ENCODE results near the gene GPT2.
"Not testable (repeated sequence)": the region's sequence is repeated elsewhere in the genome, so short reads cannot be mapped to it uniquely, and the experiment has no call there.

The GPT2 gene

DNA sequence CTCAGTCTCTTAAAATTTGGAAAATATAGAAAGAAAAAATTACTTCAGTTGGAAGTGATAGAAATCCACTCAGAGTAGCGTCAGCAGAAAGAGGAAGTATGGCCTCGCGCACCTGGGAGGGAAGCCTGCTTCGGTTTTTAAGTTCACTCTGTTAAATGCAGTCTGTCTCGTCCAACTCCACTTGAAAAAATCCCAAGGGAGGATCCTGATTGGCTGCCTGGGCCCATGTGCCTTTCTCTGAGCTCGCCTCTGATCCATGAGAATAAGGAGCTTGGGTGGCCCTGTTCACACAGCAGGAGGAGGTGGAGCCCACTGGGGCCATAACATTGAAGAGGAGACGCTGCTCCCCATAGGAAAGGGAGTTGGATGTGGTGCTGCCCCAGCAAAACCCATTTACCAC is 48.6 kb downstream of the GPT2 start:
- no peaks in the 10 kb centered on the region for H3K27me3 ChIP-seq (ENCODE audit: control insufficient read depth, insufficient read depth, low read length)
- no peak overlapping the region for H3K9ac ChIP-seq (ENCODE audit: low read depth, low read length)
- no peak overlapping the region for H3K4me3 ChIP-seq (ENCODE audit: low read depth, low read length)
- H3K36me3 ChIP-seq (ENCODE audit: control insufficient read depth, insufficient read depth, low read length) = peaks cover 18% of the 10 kb centered on the region
- H3K9me3 ChIP-seq (ENCODE audit: control insufficient read depth, insufficient read depth, low read length) = no peaks in the 10 kb centered on the region
- no peaks in the 10 kb centered on the region for H3K4me1 ChIP-seq (ENCODE audit: control insufficient read depth, insufficient read depth, low read length)

DNA sequence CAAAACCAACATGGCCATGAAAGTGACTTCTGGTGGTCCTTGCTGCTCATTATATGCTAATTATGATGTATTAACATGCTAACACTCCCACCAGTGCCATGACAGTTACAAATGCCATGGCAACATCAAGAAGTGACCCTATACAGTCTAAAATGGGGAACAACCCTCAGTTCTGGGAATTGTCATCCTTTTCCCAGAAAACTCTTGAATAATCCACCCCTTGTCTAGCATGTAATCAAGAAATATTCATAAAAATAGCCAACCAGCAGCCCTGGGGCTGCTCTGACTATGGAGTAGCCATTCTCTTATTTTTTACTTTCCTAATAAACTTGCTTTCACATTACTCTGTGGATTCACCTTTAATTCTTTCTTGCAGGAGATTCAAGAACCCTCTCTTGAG is 53.4 kb downstream of the GPT2 start:
- no peaks in the 10 kb centered on the region for H3K36me3 ChIP-seq (ENCODE audit: control insufficient read depth, insufficient read depth, low read length)
- no peak overlapping the region for H3K4me3 ChIP-seq (ENCODE audit: low read depth, low read length)
- H3K9ac ChIP-seq (ENCODE audit: low read depth, low read length) = no peak overlapping the region
- H3K9me3 ChIP-seq (ENCODE audit: control insufficient read depth, insufficient read depth, low read length) = no peaks in the 10 kb centered on the region
- no peaks in the 10 kb centered on the region for H3K27me3 ChIP-seq (ENCODE audit: control insufficient read depth, insufficient read depth, low read length)
- no peaks in the 10 kb centered on the region for H3K4me1 ChIP-seq (ENCODE audit: control insufficient read depth, insufficient read depth, low read length)

DNA sequence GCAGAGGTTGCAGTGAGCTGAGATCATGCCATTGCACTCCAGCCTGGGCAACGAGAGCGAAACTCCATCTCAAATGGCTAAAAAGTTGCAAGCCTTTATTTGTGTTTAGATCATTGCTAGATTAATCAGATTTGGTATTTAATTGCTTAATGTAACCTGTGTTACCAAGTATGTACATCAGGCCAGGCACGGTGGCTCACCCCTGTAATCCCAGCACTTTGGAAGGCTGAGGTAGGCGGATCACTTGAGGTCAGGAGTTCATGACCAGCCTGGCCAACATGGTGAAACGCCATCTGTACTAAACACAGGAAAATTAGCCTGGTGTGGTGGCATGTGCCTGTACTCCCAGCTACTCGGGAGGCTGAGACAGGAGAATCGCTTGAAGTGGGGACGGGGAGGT is 60.6 kb downstream of the GPT2 start:
- H3K9me3 ChIP-seq (ENCODE audit: control insufficient read depth, insufficient read depth, low read length); H3K36me3 ChIP-seq (ENCODE audit: control insufficient read depth, insufficient read depth, low read length); H3K27me3 ChIP-seq (ENCODE audit: control insufficient read depth, insufficient read depth, low read length); H3K4me3 ChIP-seq (ENCODE audit: low read depth, low read length); H3K4me1 ChIP-seq (ENCODE audit: control insufficient read depth, insufficient read depth, low read length); H3K9ac ChIP-seq (ENCODE audit: low read depth, low read length): not testable (repeated sequence)

DNA sequence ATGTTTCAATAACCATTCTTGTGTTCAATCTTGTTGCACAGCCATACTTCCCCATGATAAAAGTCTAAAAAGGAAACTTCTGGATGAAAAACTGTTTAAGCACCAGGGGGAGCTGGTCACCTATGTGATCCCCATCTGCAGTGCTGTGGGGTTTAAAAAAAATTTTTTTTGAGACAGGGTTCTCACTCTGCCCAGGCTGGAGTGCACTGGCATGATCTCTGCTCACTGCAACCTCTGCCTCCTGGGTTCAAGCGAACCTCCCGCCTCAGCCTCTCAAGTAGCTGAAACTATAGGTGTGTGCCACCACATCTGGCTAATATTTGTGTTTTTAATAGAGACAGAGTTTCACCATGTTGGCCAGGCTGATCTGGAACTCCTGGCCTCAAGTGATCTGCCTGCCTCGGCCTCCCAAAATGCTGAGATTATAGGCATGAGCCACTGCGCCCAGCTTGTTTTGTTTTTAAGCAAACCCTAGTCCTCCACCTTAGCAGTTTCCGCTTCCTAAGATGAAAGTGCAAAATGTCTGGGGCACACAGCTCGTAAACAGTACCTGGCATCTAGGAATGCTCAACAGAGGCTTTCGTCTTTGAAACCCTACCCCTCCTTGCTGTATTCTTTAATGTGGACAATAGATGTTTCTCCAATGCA is 63.9 kb downstream of the GPT2 start:
- H3K4me3 ChIP-seq (ENCODE audit: low read depth, low read length) = no peak overlapping the region
- H3K36me3 ChIP-seq (ENCODE audit: control insufficient read depth, insufficient read depth, low read length) = no peaks in the 10 kb centered on the region
- H3K27me3 ChIP-seq (ENCODE audit: control insufficient read depth, insufficient read depth, low read length) = no peaks in the 10 kb centered on the region
- peaks cover 2% of the 10 kb centered on the region for H3K4me1 ChIP-seq (ENCODE audit: control insufficient read depth, insufficient read depth, low read length)
- no peak overlapping the region for H3K9ac ChIP-seq (ENCODE audit: low read depth, low read length)
- H3K9me3 ChIP-seq (ENCODE audit: control insufficient read depth, insufficient read depth, low read length) = no peaks in the 10 kb centered on the region

DNA sequence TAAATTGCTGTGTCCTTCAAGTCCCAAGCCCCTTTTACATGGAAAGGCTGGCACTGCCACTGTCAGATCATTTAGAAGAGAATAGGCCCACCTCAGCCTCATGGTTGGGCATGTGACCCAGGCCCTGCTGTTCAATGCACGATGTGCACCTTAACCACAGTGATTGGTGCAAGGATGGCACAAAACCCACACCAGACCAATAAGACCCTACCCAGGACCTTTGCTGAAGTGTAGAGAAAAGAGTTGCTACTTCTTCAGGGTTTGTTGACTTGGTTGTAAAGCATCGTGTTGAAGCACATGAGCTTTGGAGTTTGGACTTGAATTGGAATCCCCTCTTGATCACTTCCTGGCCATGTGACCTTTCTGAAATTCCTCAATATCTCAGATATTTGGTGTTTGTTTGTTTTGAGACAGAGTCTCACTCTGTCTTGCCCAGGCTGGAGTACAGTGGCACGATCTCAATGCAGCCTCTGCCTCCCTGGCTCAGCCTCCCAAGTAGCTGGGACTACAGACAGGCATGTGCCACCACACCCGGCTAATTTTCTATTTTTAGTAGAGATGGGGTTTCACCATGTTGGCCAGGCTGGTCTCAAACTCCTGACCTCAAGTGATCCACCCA is 64.5 kb downstream of the GPT2 start:
- H3K4me1 ChIP-seq (ENCODE audit: control insufficient read depth, insufficient read depth, low read length) = no peaks in the 10 kb centered on the region
- no peaks in the 10 kb centered on the region for H3K27me3 ChIP-seq (ENCODE audit: control insufficient read depth, insufficient read depth, low read length)
- no peak overlapping the region for H3K4me3 ChIP-seq (ENCODE audit: low read depth, low read length)
- no peaks in the 10 kb centered on the region for H3K9me3 ChIP-seq (ENCODE audit: control insufficient read depth, insufficient read depth, low read length)
- no peak overlapping the region for H3K9ac ChIP-seq (ENCODE audit: low read depth, low read length)
- no peaks in the 10 kb centered on the region for H3K36me3 ChIP-seq (ENCODE audit: control insufficient read depth, insufficient read depth, low read length)

DNA sequence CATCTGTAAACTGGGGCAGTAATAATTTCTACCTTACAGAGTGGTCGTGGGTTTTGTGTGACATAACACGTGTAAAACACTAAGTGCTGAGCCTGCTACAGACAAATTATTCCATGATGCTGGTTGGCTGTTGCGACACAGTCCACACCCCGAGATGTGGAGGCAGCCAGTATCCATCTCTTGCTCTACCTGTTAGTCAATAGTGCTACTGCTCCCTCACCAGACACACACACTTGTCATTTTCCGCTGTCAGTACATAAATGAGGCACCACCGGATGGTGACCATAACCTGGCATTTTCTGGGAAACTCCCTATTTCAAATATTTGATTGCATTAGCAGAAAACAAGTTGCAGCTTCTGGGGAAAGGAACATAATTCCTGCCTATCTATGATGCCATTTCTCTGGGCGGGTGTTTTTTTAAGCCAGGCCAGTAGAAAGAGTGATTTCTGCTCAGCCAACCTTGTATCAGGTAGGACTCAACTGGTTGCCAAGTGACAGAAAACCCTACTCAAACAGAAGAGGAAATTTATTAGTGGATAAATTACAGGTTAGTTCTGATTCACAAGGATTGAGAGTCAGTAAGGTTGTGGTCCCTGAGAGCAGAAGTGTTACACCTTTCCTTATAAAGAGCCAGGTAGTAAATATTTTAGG is 65.2 kb downstream of the GPT2 start:
- Histone ChIP-seq H3K9ac (ENCODE audit: low read depth, low read length) (no peak overlapping the region), H3K9me3 (ENCODE audit: control insufficient read depth, insufficient read depth, low read length) (no peaks in the 10 kb centered on the region), H3K4me3 (ENCODE audit: low read depth, low read length) (no peak overlapping the region), H3K27me3 (ENCODE audit: control insufficient read depth, insufficient read depth, low read length) (no peaks in the 10 kb centered on the region), H3K36me3 (ENCODE audit: control insufficient read depth, insufficient read depth, low read length) (peaks cover under 1% of the 10 kb centered on the region), H3K4me1 (ENCODE audit: control insufficient read depth, insufficient read depth, low read length) (no peaks in the 10 kb centered on the region)

DNA sequence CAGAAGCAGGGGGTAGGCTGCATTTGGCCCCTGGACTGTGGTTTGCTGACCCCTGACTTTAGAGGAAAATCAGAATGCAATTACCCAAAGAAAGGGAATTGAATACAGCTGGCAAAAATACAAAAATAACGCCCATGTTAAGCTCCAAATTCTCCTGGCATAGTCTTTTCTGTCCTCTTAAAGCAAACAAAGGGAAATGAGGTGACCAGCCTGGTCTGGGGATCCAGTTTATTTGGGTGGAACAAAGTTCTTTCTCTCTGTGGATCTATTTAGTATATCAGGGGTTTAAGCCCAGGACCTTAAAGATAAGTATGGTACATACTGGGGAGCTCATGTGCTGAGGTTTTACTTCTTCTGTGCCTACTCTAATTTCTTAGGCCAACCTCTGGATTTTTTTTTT is 65.8 kb downstream of the GPT2 start:
- Histone ChIP-seq H3K4me3 (ENCODE audit: low read depth, low read length) (no peak overlapping the region), H3K4me1 (ENCODE audit: control insufficient read depth, insufficient read depth, low read length) (no peaks in the 10 kb centered on the region), H3K9me3 (ENCODE audit: control insufficient read depth, insufficient read depth, low read length) (no peaks in the 10 kb centered on the region), H3K36me3 (ENCODE audit: control insufficient read depth, insufficient read depth, low read length) (peaks cover 2% of the 10 kb centered on the region), H3K27me3 (ENCODE audit: control insufficient read depth, insufficient read depth, low read length) (no peaks in the 10 kb centered on the region), H3K9ac (ENCODE audit: low read depth, low read length) (no peak overlapping the region)

DNA sequence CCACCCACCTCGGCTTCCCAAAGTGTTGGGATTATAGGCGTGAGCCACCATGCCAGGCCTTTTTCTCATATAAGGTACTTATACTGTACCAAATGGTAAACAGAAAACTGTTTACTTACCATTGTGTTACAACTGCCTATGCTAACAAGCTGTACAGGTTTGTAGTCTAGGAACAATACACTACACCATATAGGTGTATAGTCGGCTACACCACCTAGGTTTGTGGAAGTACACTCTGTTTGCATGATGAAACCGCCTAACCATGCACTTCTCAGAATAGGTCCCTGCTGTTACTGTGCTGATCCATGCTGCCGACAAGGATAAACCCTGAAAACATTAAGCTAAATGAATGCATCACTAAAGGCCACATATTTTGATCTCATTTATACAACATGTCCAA is 70.4 kb downstream of the GPT2 start:
- Histone ChIP-seq H3K27me3 (ENCODE audit: control insufficient read depth, insufficient read depth, low read length) (no peaks in the 10 kb centered on the region), H3K9me3 (ENCODE audit: control insufficient read depth, insufficient read depth, low read length) (no peaks in the 10 kb centered on the region), H3K9ac (ENCODE audit: low read depth, low read length) (no peak overlapping the region), H3K4me1 (ENCODE audit: control insufficient read depth, insufficient read depth, low read length) (peaks cover 5% of the 10 kb centered on the region), H3K4me3 (ENCODE audit: low read depth, low read length) (no peak overlapping the region), H3K36me3 (ENCODE audit: control insufficient read depth, insufficient read depth, low read length) (peaks cover 29% of the 10 kb centered on the region)

DNA sequence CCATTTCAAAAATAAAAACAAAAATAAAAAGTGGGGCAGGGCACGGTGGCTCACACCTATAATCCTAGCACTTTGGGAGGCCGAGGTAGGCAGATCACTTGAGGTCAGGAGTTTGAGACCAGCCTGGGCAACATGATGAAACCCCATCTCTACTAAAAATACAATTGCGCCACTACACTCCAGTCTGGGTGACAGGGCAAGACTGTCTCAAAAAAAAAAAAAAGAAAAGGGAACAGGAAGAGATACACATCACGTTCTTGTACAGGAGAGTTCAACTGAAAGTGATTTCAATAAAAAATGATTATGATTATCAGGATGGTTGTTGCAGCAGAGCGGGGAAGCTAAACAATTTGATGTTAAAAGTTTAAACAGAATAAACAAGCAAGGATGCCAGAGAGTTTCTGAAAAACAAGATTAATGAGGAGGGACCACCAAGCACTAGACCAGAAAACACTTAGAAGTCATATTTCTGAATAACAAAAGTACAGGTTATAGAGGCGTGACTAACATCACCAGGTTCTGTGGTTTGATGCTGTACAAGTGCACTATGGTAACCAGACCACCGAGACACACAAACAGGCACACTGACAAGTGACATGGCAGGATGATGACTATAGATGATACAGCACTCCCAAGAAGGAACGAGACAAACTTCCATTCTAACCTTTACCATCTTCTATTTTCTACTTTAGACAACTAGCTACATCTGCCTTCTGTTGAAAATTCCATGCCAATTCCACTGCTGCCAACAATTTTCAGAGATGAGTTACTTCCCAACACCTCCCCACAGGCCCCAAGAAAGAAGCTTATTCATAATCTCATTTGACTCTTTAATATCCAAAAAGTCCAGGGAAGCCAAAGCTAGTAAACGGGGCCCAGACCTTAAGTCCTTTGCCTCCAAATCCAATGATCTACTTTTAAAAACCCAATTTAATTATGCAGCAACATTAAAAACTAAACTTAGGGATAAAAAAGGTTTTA is 77.5 kb downstream of the GPT2 start:
- peaks cover 46% of the 10 kb centered on the region for H3K36me3 ChIP-seq (ENCODE audit: control insufficient read depth, insufficient read depth, low read length)
- H3K9me3 ChIP-seq (ENCODE audit: control insufficient read depth, insufficient read depth, low read length) = no peaks in the 10 kb centered on the region
- peaks cover 10% of the 10 kb centered on the region for H3K4me1 ChIP-seq (ENCODE audit: control insufficient read depth, insufficient read depth, low read length)
- no peaks in the 10 kb centered on the region for H3K27me3 ChIP-seq (ENCODE audit: control insufficient read depth, insufficient read depth, low read length)
- H3K9ac ChIP-seq (ENCODE audit: low read depth, low read length) = no peak overlapping the region
- H3K4me3 ChIP-seq (ENCODE audit: low read depth, low read length) = no peak overlapping the region

DNA sequence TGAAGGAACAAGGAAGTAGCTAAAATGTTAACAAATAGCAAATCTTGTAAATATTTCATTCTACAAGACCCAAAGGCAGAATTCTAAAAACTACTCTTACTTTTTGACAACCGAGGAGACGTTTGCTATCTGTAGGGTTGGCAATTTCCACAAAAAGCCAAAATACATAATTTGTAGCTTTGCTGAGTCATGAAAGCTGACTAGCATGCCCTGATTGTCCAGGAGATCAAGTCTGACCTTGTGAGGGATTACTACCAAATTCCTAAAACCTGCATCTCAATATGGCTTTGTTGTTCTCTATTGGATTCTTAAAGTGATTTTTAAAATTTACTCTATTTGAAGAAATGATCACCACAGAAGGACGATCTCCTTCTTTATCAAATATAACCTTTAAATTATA is 78.5 kb downstream of the GPT2 start:
- H3K36me3 ChIP-seq (ENCODE audit: control insufficient read depth, insufficient read depth, low read length) = peaks cover 44% of the 10 kb centered on the region
- H3K4me1 ChIP-seq (ENCODE audit: control insufficient read depth, insufficient read depth, low read length) = peaks cover 10% of the 10 kb centered on the region
- no peak overlapping the region for H3K9ac ChIP-seq (ENCODE audit: low read depth, low read length)
- H3K9me3 ChIP-seq (ENCODE audit: control insufficient read depth, insufficient read depth, low read length) = no peaks in the 10 kb centered on the region
- no peak overlapping the region for H3K4me3 ChIP-seq (ENCODE audit: low read depth, low read length)
- no peaks in the 10 kb centered on the region for H3K27me3 ChIP-seq (ENCODE audit: control insufficient read depth, insufficient read depth, low read length)

DNA sequence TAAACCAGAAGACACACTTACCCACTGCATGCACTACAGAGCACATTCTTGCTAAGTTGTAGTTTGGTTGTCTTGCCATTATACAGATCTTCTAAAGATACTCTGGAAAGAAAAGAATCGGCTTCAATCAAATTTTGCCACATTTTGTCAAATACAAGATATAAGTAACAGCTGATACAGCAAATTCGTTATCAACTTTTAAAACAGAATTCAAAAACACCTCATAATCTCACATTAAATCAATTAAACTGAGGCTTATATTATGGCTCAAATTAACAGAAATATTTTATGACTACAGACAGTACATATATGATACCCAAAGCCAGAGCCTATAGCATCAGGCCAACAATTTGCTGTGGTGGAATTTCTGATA is 83.9 kb downstream of the GPT2 start:
- no peaks in the 10 kb centered on the region for H3K9me3 ChIP-seq (ENCODE audit: control insufficient read depth, insufficient read depth, low read length)
- H3K36me3 ChIP-seq (ENCODE audit: control insufficient read depth, insufficient read depth, low read length) = peaks cover 27% of the 10 kb centered on the region
- no peak overlapping the region for H3K9ac ChIP-seq (ENCODE audit: low read depth, low read length)
- H3K27me3 ChIP-seq (ENCODE audit: control insufficient read depth, insufficient read depth, low read length) = no peaks in the 10 kb centered on the region
- H3K4me3 ChIP-seq (ENCODE audit: low read depth, low read length) = no peak overlapping the region
- no peaks in the 10 kb centered on the region for H3K4me1 ChIP-seq (ENCODE audit: control insufficient read depth, insufficient read depth, low read length)
